ENCODE measurements around the gene KITLG.

The KITLG gene

DNA sequence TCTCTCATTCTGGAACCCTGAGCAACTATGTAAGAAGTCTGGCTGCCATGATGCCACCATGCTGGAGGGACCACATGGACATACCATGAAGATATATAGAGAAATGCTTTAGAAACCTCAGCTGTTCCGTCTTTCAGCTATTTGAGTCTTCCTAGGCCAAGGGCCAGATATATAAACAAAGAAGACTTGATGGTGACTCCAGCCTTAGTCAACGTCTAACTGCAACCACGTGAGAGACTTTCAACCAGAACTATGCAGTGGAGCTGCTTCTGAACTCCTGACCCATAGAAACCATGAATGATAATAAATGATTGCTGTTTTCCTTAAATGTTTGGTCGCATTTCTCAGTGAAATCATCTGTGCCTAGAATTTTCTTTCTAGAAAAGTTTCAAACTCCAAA, 20.0 kb upstream of the KITLG start:
- Histone ChIP-seq H3K4me1 (ENCODE audit: control insufficient read depth, insufficient read depth, low read length) (no peaks in the 10 kb centered on the region), H3K27ac (ENCODE audit: insufficient read depth, low read depth, low read length, poor library complexity, severe bottlenecking) (no peak overlapping the region), H3K36me3 (ENCODE audit: control insufficient read depth, insufficient read depth, low read length) (no peaks in the 10 kb centered on the region), H3K9me3 (ENCODE audit: control insufficient read depth, low read length) (no peaks in the 10 kb centered on the region), H3K4me3 (ENCODE audit: insufficient read depth, low read depth, low read length) (no peak overlapping the region), H3K27me3 (ENCODE audit: control insufficient read depth, insufficient read depth, low read length, poor library complexity, severe bottlenecking) (no peaks in the 10 kb centered on the region)
- WGBS, 2 experiments = 96 to 100% methylated on average over 3 to 4 of the region's 4 CpGs

- H3K36me3 ChIP-seq (ENCODE audit: control insufficient read depth, insufficient read depth, low read length) = no peaks in the 10 kb centered on the region
- H3K9me3 ChIP-seq (ENCODE audit: control insufficient read depth, low read length) = no peaks in the 10 kb centered on the region
- no peaks in the 10 kb centered on the region for H3K27me3 ChIP-seq (ENCODE audit: control insufficient read depth, insufficient read depth, low read length, poor library complexity, severe bottlenecking)
- H3K27ac ChIP-seq (ENCODE audit: insufficient read depth, low read depth, low read length, poor library complexity, severe bottlenecking) = no peak overlapping the region
- H3K4me1 ChIP-seq (ENCODE audit: control insufficient read depth, insufficient read depth, low read length) = no peaks in the 10 kb centered on the region
- no peak overlapping the region for H3K4me3 ChIP-seq (ENCODE audit: insufficient read depth, low read depth, low read length)
Observed at GRCh38 chr12:88597365-88597764, 17.1 kb upstream of the KITLG start.

- H3K36me3 ChIP-seq (ENCODE audit: control insufficient read depth, insufficient read depth, low read length) = no peaks in the 10 kb centered on the region
- H3K27ac ChIP-seq (ENCODE audit: insufficient read depth, low read depth, low read length, poor library complexity, severe bottlenecking) = no peak overlapping the region
- no peaks in the 10 kb centered on the region for H3K4me1 ChIP-seq (ENCODE audit: control insufficient read depth, insufficient read depth, low read length)
- H3K27me3 ChIP-seq (ENCODE audit: control insufficient read depth, insufficient read depth, low read length, poor library complexity, severe bottlenecking) = no peaks in the 10 kb centered on the region
- H3K9me3 ChIP-seq (ENCODE audit: control insufficient read depth, low read length) = no peaks in the 10 kb centered on the region
- no peak overlapping the region for H3K4me3 ChIP-seq (ENCODE audit: insufficient read depth, low read depth, low read length)
Observed at GRCh38 chr12:88595697-88596096, 15.4 kb upstream of the KITLG start.

DNA sequence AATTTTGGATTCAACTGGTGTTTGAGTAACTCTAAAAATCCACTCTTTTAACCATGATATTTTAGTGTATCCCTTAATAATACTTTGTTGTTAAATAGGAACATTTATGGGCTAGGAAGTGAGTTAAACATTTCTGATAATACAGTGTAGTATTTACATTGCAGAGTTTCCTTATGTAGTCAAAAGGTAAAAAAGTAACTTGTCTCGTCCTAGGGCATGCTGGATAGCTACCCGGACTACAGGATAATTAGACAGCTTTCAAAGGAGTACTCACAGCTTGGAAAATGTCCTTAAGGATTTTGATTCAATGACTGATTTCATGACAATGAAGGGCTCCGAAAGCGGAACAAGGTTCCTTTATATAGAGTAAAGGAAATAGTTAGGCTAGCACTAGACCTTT, 14.5 kb upstream of the KITLG start:
- Histone ChIP-seq H3K27ac (ENCODE audit: insufficient read depth, low read depth, low read length, poor library complexity, severe bottlenecking) (no peak overlapping the region), H3K4me3 (ENCODE audit: insufficient read depth, low read depth, low read length) (no peak overlapping the region), H3K4me1 (ENCODE audit: control insufficient read depth, insufficient read depth, low read length) (no peaks in the 10 kb centered on the region), H3K27me3 (ENCODE audit: control insufficient read depth, insufficient read depth, low read length, poor library complexity, severe bottlenecking) (no peaks in the 10 kb centered on the region), H3K36me3 (ENCODE audit: control insufficient read depth, insufficient read depth, low read length) (no peaks in the 10 kb centered on the region), H3K9me3 (ENCODE audit: control insufficient read depth, low read length) (no peaks in the 10 kb centered on the region)
- 90 to 95% methylated on average over 4 of the region's 4 CpGs for WGBS, 2 experiments

- Histone ChIP-seq H3K9me3 (ENCODE audit: control insufficient read depth, low read length) (no peaks in the 10 kb centered on the region), H3K27ac (ENCODE audit: insufficient read depth, low read depth, low read length, poor library complexity, severe bottlenecking) (no peak overlapping the region), H3K36me3 (ENCODE audit: control insufficient read depth, insufficient read depth, low read length) (no peaks in the 10 kb centered on the region), H3K4me1 (ENCODE audit: control insufficient read depth, insufficient read depth, low read length) (no peaks in the 10 kb centered on the region), H3K27me3 (ENCODE audit: control insufficient read depth, insufficient read depth, low read length, poor library complexity, severe bottlenecking) (no peaks in the 10 kb centered on the region), H3K4me3 (ENCODE audit: insufficient read depth, low read depth, low read length) (no peak overlapping the region)
- WGBS, 2 experiments = 100% methylated on average over 2 of the region's 2 CpGs; no CpG with 5 or more reads in 1 of the 2 experiments
Observed at GRCh38 chr12:88591343-88591742, 11.1 kb upstream of the KITLG start.

GRCh38 chr12:88590851-88591250, 10.6 kb upstream of the KITLG start:
- Histone ChIP-seq H3K4me1 (ENCODE audit: control insufficient read depth, insufficient read depth, low read length) (no peaks in the 10 kb centered on the region), H3K36me3 (ENCODE audit: control insufficient read depth, insufficient read depth, low read length) (no peaks in the 10 kb centered on the region), H3K27me3 (ENCODE audit: control insufficient read depth, insufficient read depth, low read length, poor library complexity, severe bottlenecking) (no peaks in the 10 kb centered on the region), H3K4me3 (ENCODE audit: insufficient read depth, low read depth, low read length) (no peak overlapping the region), H3K9me3 (ENCODE audit: control insufficient read depth, low read length) (no peaks in the 10 kb centered on the region), H3K27ac (ENCODE audit: insufficient read depth, low read depth, low read length, poor library complexity, severe bottlenecking) (no peak overlapping the region)
- WGBS, 2 experiments = 100% methylated on average over 1 of the region's 1 CpG

DNA sequence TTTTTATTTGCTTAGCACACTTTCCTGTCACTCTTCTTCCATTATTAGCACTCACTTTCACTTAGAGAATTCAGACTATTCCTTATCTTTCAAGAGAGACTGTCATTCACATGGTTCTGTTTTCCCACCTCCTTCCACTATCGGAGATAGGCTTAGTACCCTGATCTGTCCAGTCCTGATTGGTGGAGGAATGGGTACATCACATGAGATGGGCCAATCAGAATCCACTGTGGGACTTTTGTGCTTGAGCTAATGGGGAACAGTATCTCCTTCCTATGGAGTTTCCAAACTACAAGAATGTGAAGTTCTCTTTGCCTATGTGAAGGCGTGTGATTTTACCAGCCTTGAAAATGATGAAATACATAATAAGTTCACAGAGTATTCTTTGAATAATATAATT, 4.8 kb upstream of the KITLG start:
- H3K27ac ChIP-seq (ENCODE audit: insufficient read depth, low read depth, low read length, poor library complexity, severe bottlenecking) = no peak overlapping the region
- H3K36me3 ChIP-seq (ENCODE audit: control insufficient read depth, insufficient read depth, low read length) = no peaks in the 10 kb centered on the region
- no peak overlapping the region for H3K4me3 ChIP-seq (ENCODE audit: insufficient read depth, low read depth, low read length)
- no peaks in the 10 kb centered on the region for H3K9me3 ChIP-seq (ENCODE audit: control insufficient read depth, low read length)
- WGBS, 2 experiments = 100% methylated on average over 1 of the region's 2 CpGs
- H3K4me1 ChIP-seq (ENCODE audit: control insufficient read depth, insufficient read depth, low read length) = no peaks in the 10 kb centered on the region
- H3K27me3 ChIP-seq (ENCODE audit: control insufficient read depth, insufficient read depth, low read length, poor library complexity, severe bottlenecking) = peaks cover 19% of the 10 kb centered on the region

DNA sequence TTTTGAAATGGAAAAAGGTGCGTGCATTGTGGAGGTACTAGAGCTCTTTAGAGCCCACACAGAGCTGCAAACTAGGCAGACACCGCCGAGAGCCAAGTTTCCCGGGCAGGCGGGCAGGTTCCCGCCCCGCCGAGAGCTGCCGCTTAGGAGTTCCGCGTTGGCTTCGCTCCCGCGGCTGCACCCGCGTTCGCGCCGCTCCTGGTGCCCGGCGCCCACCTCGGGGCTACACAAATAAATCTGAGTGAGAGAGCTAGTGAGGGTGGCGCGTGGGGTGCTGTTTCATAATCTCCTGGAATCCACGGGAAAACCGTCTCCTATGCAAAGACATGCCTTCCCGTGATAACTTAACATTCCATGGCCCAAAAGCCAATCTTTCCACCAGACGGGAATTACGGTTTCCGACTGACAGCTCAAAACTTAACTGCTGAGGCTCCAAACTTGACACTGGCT, 645 bp downstream of the KITLG start:
- H3K9me3 ChIP-seq (ENCODE audit: control insufficient read depth, low read length) = no peaks in the 10 kb centered on the region
- no peaks in the 10 kb centered on the region for H3K36me3 ChIP-seq (ENCODE audit: control insufficient read depth, insufficient read depth, low read length)
- 0 to 1% methylated on average over 30 of the region's 30 CpGs for WGBS, 2 experiments
- H3K27ac ChIP-seq (ENCODE audit: insufficient read depth, low read depth, low read length, poor library complexity, severe bottlenecking) = no peak overlapping the region
- peaks cover 67% of the 10 kb centered on the region for H3K27me3 ChIP-seq (ENCODE audit: control insufficient read depth, insufficient read depth, low read length, poor library complexity, severe bottlenecking)
- H3K4me3 ChIP-seq (ENCODE audit: insufficient read depth, low read depth, low read length) = peak overlapping the region; percentile 62
- H3K4me1 ChIP-seq (ENCODE audit: control insufficient read depth, insufficient read depth, low read length) = peaks cover 6% of the 10 kb centered on the region

DNA sequence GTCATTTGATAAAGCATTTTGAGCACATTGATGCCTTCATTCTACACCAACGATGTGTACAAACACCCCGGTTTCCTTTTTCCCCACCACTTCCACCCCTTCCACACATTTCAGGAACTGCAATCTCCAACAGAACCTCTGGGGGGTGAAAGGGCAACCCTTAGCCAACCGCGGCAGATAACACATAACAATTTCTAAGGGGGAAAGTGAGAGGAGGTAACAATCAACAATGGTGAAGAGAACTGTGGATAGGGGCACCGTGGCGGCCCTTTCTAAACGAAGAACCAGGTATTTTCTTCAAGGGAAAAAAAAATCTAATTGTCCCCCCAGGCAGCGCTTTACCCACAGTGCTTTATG, 1.1 kb downstream of the KITLG start:
- no peaks in the 10 kb centered on the region for H3K9me3 ChIP-seq (ENCODE audit: control insufficient read depth, low read length)
- peak overlapping the region; percentile 62 for H3K4me3 ChIP-seq (ENCODE audit: insufficient read depth, low read depth, low read length)
- WGBS, 2 experiments = 0 to 1% methylated on average over 6 to 8 of the region's 8 CpGs
- H3K27ac ChIP-seq (ENCODE audit: insufficient read depth, low read depth, low read length, poor library complexity, severe bottlenecking) = no peak overlapping the region
- H3K36me3 ChIP-seq (ENCODE audit: control insufficient read depth, insufficient read depth, low read length) = no peaks in the 10 kb centered on the region
- H3K27me3 ChIP-seq (ENCODE audit: control insufficient read depth, insufficient read depth, low read length, poor library complexity, severe bottlenecking) = peaks cover 72% of the 10 kb centered on the region
- peaks cover 6% of the 10 kb centered on the region for H3K4me1 ChIP-seq (ENCODE audit: control insufficient read depth, insufficient read depth, low read length)

- Histone ChIP-seq H3K36me3 (ENCODE audit: control insufficient read depth, insufficient read depth, low read length) (no peaks in the 10 kb centered on the region), H3K4me3 (ENCODE audit: insufficient read depth, low read depth, low read length) (peak overlapping the region; percentile 62), H3K27ac (ENCODE audit: insufficient read depth, low read depth, low read length, poor library complexity, severe bottlenecking) (peak overlapping the region; percentile 18), H3K27me3 (ENCODE audit: control insufficient read depth, insufficient read depth, low read length, poor library complexity, severe bottlenecking) (peaks cover 79% of the 10 kb centered on the region), H3K4me1 (ENCODE audit: control insufficient read depth, insufficient read depth, low read length) (peaks cover 6% of the 10 kb centered on the region), H3K9me3 (ENCODE audit: control insufficient read depth, low read length) (no peaks in the 10 kb centered on the region)
- 9 to 11% methylated on average over 12 of the region's 12 CpGs for WGBS, 2 experiments
Observed at GRCh38 chr12:88578276-88579160, 1.8 kb downstream of the KITLG start.

All from ectodermal cell (in vitro differentiated cells).